Stomach (tissue), 4 donors: ENCODE measurements around the gene SCAF4.

Experiments
- EP300 ChIP-seq: sonication (generic); formaldehyde crosslinking; IDR thresholded peaks from one replicate; pipeline ENCODE4 v1.6.1; 2017; ENCODE audit warnings: antibody characterized with exemption
- POLR2A ChIP-seq, 4 donors: fragments of 450-650 bp; IDR thresholded peaks; one replicate each; pipeline ENCODE4 v1.6.1; 2016; ENCODE audit warnings: antibody characterized with exemption in 4 of 4, control low read depth in 2 of 4, mild to moderate bottlenecking in 1 of 4, moderate library complexity in 1 of 4
- POLR2AphosphoS5 ChIP-seq, 3 donors: sonication (generic); formaldehyde crosslinking; IDR thresholded peaks; one replicate each; pipeline ENCODE4 v1.6.1; 2016; ENCODE audit warnings: antibody characterized with exemption in 3 of 3
- TF ChIP-seq, protein P1 (sequence below), 7 experiments: fragments of 450-650 bp in 4 of 7; fragments of 200-600 bp in 3 of 7; sonication (generic) in 3 of 7; IDR thresholded peaks; one replicate each; pipeline ENCODE4 v1.5.1; 2016 to 2019; ENCODE audit warnings: antibody characterized with exemption in 7 of 7, control low read depth in 2 of 7, mild to moderate bottlenecking in 1 of 7

DNA sequence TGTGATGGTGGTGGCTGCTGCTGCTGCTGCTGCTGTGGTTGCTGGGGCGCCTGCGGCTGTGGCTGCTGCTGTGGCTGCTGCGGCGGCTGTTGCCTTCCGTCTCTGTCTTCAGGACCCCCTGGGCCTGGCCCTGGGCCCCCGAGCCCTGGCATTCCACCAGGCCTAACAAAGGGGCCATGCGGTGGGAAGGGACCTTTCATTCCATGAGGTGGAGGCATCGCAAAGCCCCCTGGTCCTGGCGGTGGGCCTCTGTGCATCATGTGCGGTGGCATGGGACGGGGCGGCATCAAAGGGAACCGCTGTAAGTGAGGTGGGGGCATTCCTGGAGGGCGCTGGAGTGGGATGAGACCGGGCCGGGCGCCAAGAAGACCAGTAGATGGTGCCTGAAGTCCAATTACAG lies 60.0 kb downstream of the SCAF4 start:
- TF ChIP-seq POLR2A (IDR thresholded peaks at IDR 0.05) (no peak), POLR2AphosphoS5 (IDR thresholded peaks at IDR 0.05) (no peak), EP300 (no peak)
- TF ChIP-seq, protein P1, sequence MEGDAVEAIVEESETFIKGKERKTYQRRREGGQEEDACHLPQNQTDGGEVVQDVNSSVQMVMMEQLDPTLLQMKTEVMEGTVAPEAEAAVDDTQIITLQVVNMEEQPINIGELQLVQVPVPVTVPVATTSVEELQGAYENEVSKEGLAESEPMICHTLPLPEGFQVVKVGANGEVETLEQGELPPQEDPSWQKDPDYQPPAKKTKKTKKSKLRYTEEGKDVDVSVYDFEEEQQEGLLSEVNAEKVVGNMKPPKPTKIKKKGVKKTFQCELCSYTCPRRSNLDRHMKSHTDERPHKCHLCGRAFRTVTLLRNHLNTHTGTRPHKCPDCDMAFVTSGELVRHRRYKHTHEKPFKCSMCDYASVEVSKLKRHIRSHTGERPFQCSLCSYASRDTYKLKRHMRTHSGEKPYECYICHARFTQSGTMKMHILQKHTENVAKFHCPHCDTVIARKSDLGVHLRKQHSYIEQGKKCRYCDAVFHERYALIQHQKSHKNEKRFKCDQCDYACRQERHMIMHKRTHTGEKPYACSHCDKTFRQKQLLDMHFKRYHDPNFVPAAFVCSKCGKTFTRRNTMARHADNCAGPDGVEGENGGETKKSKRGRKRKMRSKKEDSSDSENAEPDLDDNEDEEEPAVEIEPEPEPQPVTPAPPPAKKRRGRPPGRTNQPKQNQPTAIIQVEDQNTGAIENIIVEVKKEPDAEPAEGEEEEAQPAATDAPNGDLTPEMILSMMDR (IDR thresholded peaks at IDR 0.05) = no peak
